ENCODE results near the gene SEC14L5. TPM values are rescaled to one million over a fixed set of nuclear protein-coding genes. Genes with fewer than 3 reads are reported as not detected.

The SEC14L5 gene
- total and polyA plus RNA-seq, 9 donors: 0.11 to 1.5 (median 0.38) TPM

GRCh38 chr16:5017678-5017969, 59.5 kb downstream of the SEC14L5 start:
- no peak for DNase-seq
- 19 to 52% (median 28%) methylated on average over 5 of the region's 5 CpGs for WGBS, 3 donors
- no peaks in the 10 kb centered on the region for H3K9me3 ChIP-seq
- H3K27me3 ChIP-seq: no peaks in the 10 kb centered on the region
- H3K27ac ChIP-seq: no peak overlapping the region
- intact Hi-C loops (cut with DNase I): no loop called here
- TF ChIP-seq, protein P1, sequence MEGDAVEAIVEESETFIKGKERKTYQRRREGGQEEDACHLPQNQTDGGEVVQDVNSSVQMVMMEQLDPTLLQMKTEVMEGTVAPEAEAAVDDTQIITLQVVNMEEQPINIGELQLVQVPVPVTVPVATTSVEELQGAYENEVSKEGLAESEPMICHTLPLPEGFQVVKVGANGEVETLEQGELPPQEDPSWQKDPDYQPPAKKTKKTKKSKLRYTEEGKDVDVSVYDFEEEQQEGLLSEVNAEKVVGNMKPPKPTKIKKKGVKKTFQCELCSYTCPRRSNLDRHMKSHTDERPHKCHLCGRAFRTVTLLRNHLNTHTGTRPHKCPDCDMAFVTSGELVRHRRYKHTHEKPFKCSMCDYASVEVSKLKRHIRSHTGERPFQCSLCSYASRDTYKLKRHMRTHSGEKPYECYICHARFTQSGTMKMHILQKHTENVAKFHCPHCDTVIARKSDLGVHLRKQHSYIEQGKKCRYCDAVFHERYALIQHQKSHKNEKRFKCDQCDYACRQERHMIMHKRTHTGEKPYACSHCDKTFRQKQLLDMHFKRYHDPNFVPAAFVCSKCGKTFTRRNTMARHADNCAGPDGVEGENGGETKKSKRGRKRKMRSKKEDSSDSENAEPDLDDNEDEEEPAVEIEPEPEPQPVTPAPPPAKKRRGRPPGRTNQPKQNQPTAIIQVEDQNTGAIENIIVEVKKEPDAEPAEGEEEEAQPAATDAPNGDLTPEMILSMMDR (IDR thresholded peaks at IDR 0.05): no peak
- TF ChIP-seq POLR2A (IDR thresholded peaks at IDR 0.05) (no peak), EP300 (IDR thresholded peaks at IDR 0.05) (no peak)
- peaks cover 5% of the 10 kb centered on the region for H3K4me1 ChIP-seq (ENCODE audit: insufficient read depth)
- H3K36me3 ChIP-seq: no peaks in the 10 kb centered on the region
- H3K4me3 ChIP-seq: no peak overlapping the region

DNA sequence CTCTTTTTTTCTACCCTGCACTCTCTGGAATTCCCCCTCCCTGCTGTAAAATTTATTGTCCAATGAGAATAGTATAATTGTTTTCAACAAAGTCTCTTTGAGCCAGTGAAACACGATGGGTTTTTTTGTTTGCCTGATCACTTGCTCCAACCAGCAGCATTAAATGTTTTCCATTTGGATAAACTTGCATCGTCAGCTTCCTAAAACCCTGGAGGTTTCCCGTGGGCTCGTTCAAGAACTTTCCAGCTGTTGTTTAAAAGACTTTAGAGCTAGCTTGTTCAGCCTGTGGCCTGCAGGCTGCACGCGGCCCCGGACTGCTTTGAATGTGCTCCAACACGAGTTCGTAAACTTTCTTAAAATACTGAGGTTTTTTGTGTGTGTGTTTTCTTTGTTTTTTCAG, 60.7 kb downstream of the SEC14L5 start:
- no peaks in the 10 kb centered on the region for H3K36me3 ChIP-seq
- H3K27ac ChIP-seq: peak overlapping the region in 1 of 2 donors; percentile 56
- H3K27me3 ChIP-seq: no peaks in the 10 kb centered on the region
- intact Hi-C loops (cut with DNase I): no loop called here
- 4 to 15% (median 5%) methylated on average over 9 of the region's 9 CpGs for WGBS, 3 donors
- no peak overlapping the region for H3K4me3 ChIP-seq
- TF ChIP-seq POLR2A (IDR thresholded peaks at IDR 0.05) (no peak), EP300 (IDR thresholded peaks at IDR 0.05) (no peak)
- TF ChIP-seq, protein P1 (IDR thresholded peaks at IDR 0.05): no peak
- peak; percentile 25 to 76 (median 41) for DNase-seq
- no peaks in the 10 kb centered on the region for H3K9me3 ChIP-seq
- H3K4me1 ChIP-seq (ENCODE audit: insufficient read depth): peaks cover 5% of the 10 kb centered on the region

DNA sequence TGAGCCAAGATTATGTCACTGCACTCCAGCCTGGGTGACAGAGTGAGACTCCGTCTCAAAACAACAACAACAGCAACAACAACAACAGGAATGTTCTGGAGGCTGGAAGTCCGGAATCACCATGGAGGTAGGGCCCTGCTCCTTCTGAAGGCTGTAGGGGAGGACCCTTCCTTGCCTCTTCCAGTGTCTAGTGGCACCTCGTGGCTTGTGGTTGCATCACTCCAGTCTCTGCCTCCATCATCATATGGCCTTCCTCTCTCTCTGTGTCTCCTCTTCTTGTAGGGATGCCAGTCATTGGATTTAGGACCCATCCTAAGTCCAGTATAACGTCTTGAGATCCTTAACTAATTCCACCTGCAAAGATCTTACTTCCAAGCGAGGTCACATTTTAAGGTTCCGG, 61.6 kb downstream of the SEC14L5 start:
- intact Hi-C loops (cut with DNase I): loop anchor here in 1 of 4 donors (10.0 kb wide), 1 partner anchor 55 kb away; no protein-coding TSS in a partner anchor
- 84 to 86% (median 84%) methylated on average over 6 of the region's 6 CpGs for WGBS, 3 donors
- no peak for TF ChIP-seq POLR2A (IDR thresholded peaks at IDR 0.05)
- no peak for TF ChIP-seq EP300 (IDR thresholded peaks at IDR 0.05)
- TF ChIP-seq, protein P1 (IDR thresholded peaks at IDR 0.05): no peak
- Histone ChIP-seq H3K9me3 (no peaks in the 10 kb centered on the region), H3K27me3 (no peaks in the 10 kb centered on the region), H3K27ac (peak overlapping the region in 1 of 2 donors; percentile 16), H3K4me1 (ENCODE audit: insufficient read depth) (peaks cover 5% of the 10 kb centered on the region), H3K36me3 (no peaks in the 10 kb centered on the region), H3K4me3 (no peak overlapping the region)
- no peak for DNase-seq

DNA sequence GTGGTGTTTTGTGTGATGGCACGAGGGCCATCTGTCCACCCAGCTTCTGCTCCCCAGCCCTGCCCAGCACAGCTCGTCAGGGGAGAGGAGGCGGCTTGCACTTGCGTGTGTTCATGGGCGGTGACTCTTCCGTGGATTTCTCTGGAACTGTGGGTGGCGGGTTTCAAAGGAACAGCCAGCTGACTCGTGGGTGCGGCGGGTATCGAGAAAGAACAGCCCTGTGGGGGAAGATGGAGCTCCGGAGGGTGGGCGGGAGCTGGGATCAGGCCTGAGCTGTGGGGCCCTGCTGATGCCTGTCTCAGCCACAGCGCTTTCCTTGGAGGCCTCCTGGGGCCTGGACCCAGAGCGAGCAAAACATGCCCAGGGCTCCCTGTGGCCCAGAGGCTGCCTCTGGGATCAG, 62.4 kb downstream of the SEC14L5 start:
- Histone ChIP-seq H3K36me3 (no peaks in the 10 kb centered on the region), H3K27ac (no peak overlapping the region), H3K4me3 (no peak overlapping the region), H3K27me3 (no peaks in the 10 kb centered on the region), H3K9me3 (no peaks in the 10 kb centered on the region), H3K4me1 (ENCODE audit: insufficient read depth) (peaks cover 5% of the 10 kb centered on the region)
- no peak for DNase-seq
- TF ChIP-seq POLR2A (IDR thresholded peaks at IDR 0.05): no peak
- TF ChIP-seq, protein P1 (IDR thresholded peaks at IDR 0.05): no peak
- TF ChIP-seq EP300 (IDR thresholded peaks at IDR 0.05): no peak
- intact Hi-C loops (cut with DNase I): loop anchor here in 1 of 4 donors (10.0 kb wide), 1 partner anchor 56 kb away; no protein-coding TSS in a partner anchor
- 69 to 85% (median 80%) methylated on average over 14 to 15 of the region's 15 CpGs for WGBS, 3 donors

All from ovary (tissue), 9 donors.